Astrocyte (in vitro differentiated cells and primary cell): Measurements from ENCODE around the gene KSR2. TPM values are rescaled to one million over a fixed set of nuclear protein-coding genes. Genes with fewer than 3 reads are reported as not detected.

ENCODE experiments used
- DNase-seq: peaks from one replicate; pipeline ENCODE4 v3.0.0-alpha.2; 2010; ENCODE audit warnings: low read depth
- FAIRE-seq: peaks from 2 replicates; lab custom pipeline; 2011; peaks lifted over from hg19 to GRCh38; lab: Jason Lieb, UNC
- H2AFZ ChIP-seq: 2 replicates; pipeline ENCODE4 v1.6.0; 2012; ENCODE audit warnings: low read depth, low read length, inconsistent platforms
- H3K27ac ChIP-seq: 2 replicates; pipeline ENCODE4 v1.5.1; 2011; ENCODE audit warnings: low read depth, low read length, inconsistent platforms
- H3K27me3 ChIP-seq: 2 replicates; pipeline ENCODE4 v1.6.0; 2011; ENCODE audit warnings: low read length, inconsistent platforms; ENCODE audit not compliant: insufficient read depth
- H3K36me3 ChIP-seq: 2 replicates; pipeline ENCODE4 v1.5.1; 2011; ENCODE audit warnings: low read length, inconsistent platforms; ENCODE audit not compliant: insufficient read depth
- H3K4me1 ChIP-seq: 2 replicates; pipeline ENCODE4 v1.5.1; 2011; ENCODE audit warnings: low read length, inconsistent platforms; ENCODE audit not compliant: insufficient read depth
- H3K4me2 ChIP-seq: 2 replicates; pipeline ENCODE4 v1.6.0; 2012; ENCODE audit warnings: low read length, inconsistent platforms
- H3K4me3 ChIP-seq: 2 replicates; pipeline ENCODE4 v1.5.1; 2011; ENCODE audit warnings: low read depth, mild to moderate bottlenecking, low read length, inconsistent platforms; ENCODE audit not compliant: insufficient read depth
- H3K79me2 ChIP-seq: 2 replicates; pipeline ENCODE4 v1.6.0; 2012; ENCODE audit warnings: mild to moderate bottlenecking, low read length, inconsistent platforms; ENCODE audit not compliant: insufficient read depth
- H3K9ac ChIP-seq: 2 replicates; pipeline ENCODE4 v1.6.0; 2012; ENCODE audit warnings: mild to moderate bottlenecking, low read length, inconsistent platforms
- H3K9me3 ChIP-seq: 2 replicates; pipeline ENCODE4 v1.5.1; 2012; ENCODE audit warnings: low read depth, mild to moderate bottlenecking, low read length, inconsistent platforms; ENCODE audit not compliant: insufficient read depth
- H4K20me1 ChIP-seq: 2 replicates; pipeline ENCODE4 v1.6.0; 2012; ENCODE audit warnings: low read length, inconsistent platforms; ENCODE audit not compliant: insufficient read depth
- H3K27ac Mint-ChIP-seq: one replicate; pipeline ENCODE4 v1.8.0; 2021; ENCODE audit warnings: mild to moderate bottlenecking, mixed read lengths; ENCODE audit not compliant: unreplicated experiment
- H3K27me3 Mint-ChIP-seq: one replicate; pipeline ENCODE4 v1.8.0; 2021; ENCODE audit warnings: low read depth, mixed read lengths; ENCODE audit not compliant: unreplicated experiment
- H3K36me3 Mint-ChIP-seq: one replicate; pipeline ENCODE4 v1.8.0; 2021; ENCODE audit warnings: low read depth, mixed read lengths; ENCODE audit not compliant: unreplicated experiment
- H3K4me1 Mint-ChIP-seq: one replicate; pipeline ENCODE4 v1.8.0; 2021; ENCODE audit warnings: low read depth, mixed read lengths; ENCODE audit not compliant: unreplicated experiment
- H3K4me3 Mint-ChIP-seq: one replicate; pipeline ENCODE4 v1.8.0; 2021; ENCODE audit warnings: mild to moderate bottlenecking, moderate library complexity, mixed read lengths; ENCODE audit not compliant: unreplicated experiment
- H3K9me3 Mint-ChIP-seq: one replicate; pipeline ENCODE4 v1.8.0; 2021; ENCODE audit warnings: mild to moderate bottlenecking, mixed read lengths; ENCODE audit not compliant: unreplicated experiment
- CTCF ChIP-seq: IDR thresholded peaks from 2 replicates; pipeline ENCODE4 v1.5.1; 2011; ENCODE audit warnings: low read depth, mild to moderate bottlenecking, inconsistent platforms, low read length, moderate library complexity; ENCODE audit not compliant: insufficient read depth
- EZH2 ChIP-seq: IDR thresholded peaks from 2 replicates; pipeline ENCODE4 v1.6.1; 2012; ENCODE audit warnings: mild to moderate bottlenecking, low read length, inconsistent platforms; ENCODE audit not compliant: insufficient read depth
- total RNA-seq: library from RNA; stranded (reverse); gene quantifications from 2 replicates; pipeline ENCODE4 v1.2.1, GENCODE V29; 2021

KSR2 gene
- total RNA-seq, 1 donor from 2014 or later = 0.98 TPM

- H3K4me3 Mint-ChIP-seq = no peak overlapping the region
- TF ChIP-seq CTCF (no peak), EZH2 (no peak)
- FAIRE-seq = no peak
- Histone ChIP-seq H3K4me1 (no peaks in the 10 kb centered on the region), H3K79me2 (no peaks in the 10 kb centered on the region), H3K27me3 (no peaks in the 10 kb centered on the region), H3K4me2 (no peak overlapping the region), H3K9ac (no peak overlapping the region), H3K36me3 (no peaks in the 10 kb centered on the region), H4K20me1 (no peaks in the 10 kb centered on the region), H3K4me3 (no peak overlapping the region), H3K9me3 (peaks cover 2% of the 10 kb centered on the region), H3K27ac (no peak overlapping the region), H2AFZ (no peak overlapping the region)
- H3K9me3 Mint-ChIP-seq = peaks cover 7% of the 10 kb centered on the region
- DNase-seq = no peak
- H3K36me3 Mint-ChIP-seq = peaks cover 2% of the 10 kb centered on the region
- H3K27ac Mint-ChIP-seq = no peak overlapping the region
- H3K4me1 Mint-ChIP-seq = no peaks in the 10 kb centered on the region
- peaks cover 30% of the 10 kb centered on the region for H3K27me3 Mint-ChIP-seq
Measured at GRCh38 chr12:117555889-117556288, 412.9 kb downstream of the KSR2 start.

- Histone ChIP-seq H3K27me3 (no peaks in the 10 kb centered on the region), H3K79me2 (no peaks in the 10 kb centered on the region), H3K4me2 (no peak overlapping the region), H4K20me1 (no peaks in the 10 kb centered on the region), H3K4me3 (no peak overlapping the region), H3K9me3 (peaks cover 2% of the 10 kb centered on the region), H2AFZ (no peak overlapping the region), H3K27ac (no peak overlapping the region), H3K9ac (no peak overlapping the region), H3K36me3 (no peaks in the 10 kb centered on the region), H3K4me1 (no peaks in the 10 kb centered on the region)
- Mint-ChIP-seq H3K4me3 (no peak overlapping the region), H3K27ac (no peak overlapping the region), H3K4me1 (no peaks in the 10 kb centered on the region), H3K36me3 (peaks cover 2% of the 10 kb centered on the region), H3K9me3 (peaks cover 7% of the 10 kb centered on the region), H3K27me3 (peaks cover 19% of the 10 kb centered on the region)
- DNase-seq = no peak
- TF ChIP-seq CTCF = no peak
- no peak for TF ChIP-seq EZH2
- FAIRE-seq = no peak
Measured at GRCh38 chr12:117552971-117553370, 415.8 kb downstream of the KSR2 start.

GRCh38 chr12:117551665-117552064 lies 417.1 kb downstream of the KSR2 start:
- Histone ChIP-seq H3K4me1 (no peaks in the 10 kb centered on the region), H3K9me3 (peaks cover 2% of the 10 kb centered on the region), H3K27ac (no peak overlapping the region), H2AFZ (no peak overlapping the region), H3K36me3 (no peaks in the 10 kb centered on the region), H3K27me3 (no peaks in the 10 kb centered on the region), H3K4me3 (no peak overlapping the region), H4K20me1 (no peaks in the 10 kb centered on the region), H3K4me2 (no peak overlapping the region), H3K9ac (no peak overlapping the region), H3K79me2 (no peaks in the 10 kb centered on the region)
- FAIRE-seq (no peak), DNase-seq (no peak)
- Mint-ChIP-seq H3K27ac (no peak overlapping the region), H3K27me3 (peaks cover 14% of the 10 kb centered on the region), H3K4me3 (no peak overlapping the region), H3K36me3 (peaks cover 2% of the 10 kb centered on the region), H3K9me3 (peaks cover 7% of the 10 kb centered on the region), H3K4me1 (no peaks in the 10 kb centered on the region)
- TF ChIP-seq CTCF = no peak
- no peak for TF ChIP-seq EZH2
